IMR-90 (cell line): ENCODE results near the gene CYTH2. TPM values are rescaled to one million over a fixed set of nuclear protein-coding genes. Genes with fewer than 3 reads are reported as not detected.

Source experiments
- ATAC-seq: fragments of 200-7000 bp; cut with Tn5 transposase; 2 replicates; pipeline ENCODE4 v1.9.1; 2020; ENCODE audit warnings: low read depth, mild to moderate bottlenecking, moderate library complexity
- BruUV-seq: library from RNA; stranded (reverse); fragments of 400-500 nt; replicated peaks from 2 replicates; lab custom pipeline; 2021; lab: Mats Ljungman, UMichigan
- CTCF ChIA-PET: fragments of 300-600 bp; formaldehyde crosslinking; extraction: SDS; loops from one replicate; lab custom pipeline; 2021; ENCODE audit warnings: antibody characterized with exemption; lab: Yijun Ruan, JAX
- POLR2A ChIA-PET: fragments of 300-600 bp; sonication (Branson Sonifier 250); formaldehyde crosslinking; loops from one replicate; lab custom pipeline; 2022; ENCODE audit warnings: antibody characterized with exemption; ENCODE audit not compliant: unreplicated experiment; lab: Charles Lee
- DNase-seq: peaks from one replicate; pipeline ENCODE4 v3.0.0; 2013
- H2AFZ ChIP-seq: replicated peaks from 2 replicates; pipeline ENCODE3; 2013; ENCODE audit warnings: low read length, mild to moderate bottlenecking; ENCODE audit not compliant: poor library complexity
- H2AK5ac ChIP-seq: 2 replicates; pipeline ENCODE4 v1.6.1; 2013; ENCODE audit warnings: low read depth, low read length, inconsistent platforms
- H2AK9ac ChIP-seq: replicated peaks from 2 replicates; pipeline ENCODE3; 2013; ENCODE audit warnings: mild to moderate bottlenecking, low read depth, low read length, moderate library complexity; ENCODE audit not compliant: poor library complexity
- H2BK120ac ChIP-seq: 2 replicates; pipeline ENCODE4 v1.6.1; 2013; ENCODE audit warnings: low read depth, low read length, inconsistent platforms
- H2BK15ac ChIP-seq: 3 replicates; pipeline ENCODE4 v1.6.1; 2013; ENCODE audit warnings: low read depth, low read length, inconsistent platforms
- H2BK20ac ChIP-seq: 2 replicates; pipeline ENCODE4 v1.6.1; 2013; ENCODE audit warnings: low read depth, mild to moderate bottlenecking, inconsistent platforms, low read length, moderate library complexity
- H2BK5ac ChIP-seq: 2 replicates; pipeline ENCODE4 v1.6.1; 2013; ENCODE audit warnings: mild to moderate bottlenecking, low read depth, low read length, inconsistent platforms; ENCODE audit not compliant: poor library complexity, severe bottlenecking
- H3K14ac ChIP-seq: replicated peaks from 2 replicates; pipeline ENCODE4 v1.6.1; 2013; ENCODE audit warnings: low read depth, low read length, inconsistent platforms
- H3K18ac ChIP-seq: 2 replicates; pipeline ENCODE4 v1.6.1; 2013; ENCODE audit warnings: low read depth, low read length, control low read depth
- H3K23ac ChIP-seq: 2 replicates; pipeline ENCODE4 v1.6.1; 2013; ENCODE audit warnings: low read depth, low read length, inconsistent platforms
- H3K27ac ChIP-seq: 2 replicates; pipeline ENCODE4 v1.5.1; 2013; ENCODE audit warnings: mild to moderate bottlenecking, control low read depth, low read length; ENCODE audit not compliant: insufficient read depth
- H3K27me3 ChIP-seq: 2 replicates; pipeline ENCODE4 v1.6.1; 2013; ENCODE audit warnings: low read length; ENCODE audit not compliant: control insufficient read depth, insufficient read depth
- H3K36me3 ChIP-seq: 2 replicates; pipeline ENCODE4 v1.6.1; 2013; ENCODE audit warnings: low read length, mixed read lengths; ENCODE audit not compliant: control insufficient read depth, insufficient read depth
- H3K4ac ChIP-seq: 2 replicates; pipeline ENCODE4 v1.6.1; 2013; ENCODE audit warnings: low read depth, low read length, inconsistent platforms
- H3K4me1 ChIP-seq: 2 replicates; pipeline ENCODE4 v1.6.1; 2013; ENCODE audit warnings: low read length, mixed read lengths; ENCODE audit not compliant: control insufficient read depth, insufficient read depth
- H3K4me2 ChIP-seq: 2 replicates; pipeline ENCODE4 v1.6.1; 2013; ENCODE audit warnings: low read depth, mild to moderate bottlenecking, control low read depth, low read length, moderate library complexity
- H3K4me3 ChIP-seq: 2 replicates; pipeline ENCODE4 v1.5.1; 2013; ENCODE audit warnings: low read depth, mild to moderate bottlenecking, control low read depth, low read length, moderate library complexity; ENCODE audit not compliant: insufficient read depth
- H3K56ac ChIP-seq: 2 replicates; pipeline ENCODE4 v1.6.1; 2013; ENCODE audit warnings: low read length, inconsistent platforms; ENCODE audit not compliant: insufficient read depth; ENCODE audit errors: extremely low read depth
- H3K79me1 ChIP-seq, 2 experiments: 2 replicates each; pipeline ENCODE4 v1.6.1; 2013; ENCODE audit warnings: low read length in 2 of 2, inconsistent platforms in 1 of 2, low read depth in 1 of 2
- H3K9ac ChIP-seq: 2 replicates; pipeline ENCODE4 v1.6.1; 2013; ENCODE audit warnings: low read depth, low read length, control low read depth
- H3K9me1 ChIP-seq: 2 replicates; pipeline ENCODE4 v1.6.1; 2013; ENCODE audit warnings: low read length, inconsistent platforms; ENCODE audit not compliant: insufficient read depth
- H3K9me3 ChIP-seq: 2 replicates; pipeline ENCODE4 v1.6.1; 2013; ENCODE audit warnings: low read length; ENCODE audit not compliant: control insufficient read depth, insufficient read depth
- H4K20me1 ChIP-seq: 2 replicates; pipeline ENCODE4 v1.6.1; 2013; ENCODE audit warnings: low read length, inconsistent platforms; ENCODE audit not compliant: insufficient read depth
- H4K5ac ChIP-seq: 2 replicates; pipeline ENCODE4 v1.6.1; 2013; ENCODE audit warnings: mild to moderate bottlenecking, low read depth, low read length, control low read depth
- H4K8ac ChIP-seq, 2 experiments: 2 replicates each; pipeline ENCODE4 v1.6.1; 2013; ENCODE audit warnings: low read depth in 2 of 2, low read length in 2 of 2, control low read depth in 1 of 2, inconsistent platforms in 1 of 2
- H4K91ac ChIP-seq: 2 replicates; pipeline ENCODE4 v1.6.1; 2013; ENCODE audit warnings: low read depth, low read length, inconsistent platforms; ENCODE audit not compliant: insufficient read depth
- BHLHE40 ChIP-seq: fragments of 150-350 bp; IDR thresholded peaks from 2 replicates; pipeline ENCODE4 v1.6.1; 2016; ENCODE audit warnings: mild to moderate bottlenecking, low read depth, low read length
- CEBPB ChIP-seq: IDR thresholded peaks from 2 replicates; pipeline ENCODE4 v1.6.1; 2012; ENCODE audit warnings: low read depth, low read length, improper control_type of control experiment
- CHD1 ChIP-seq: IDR thresholded peaks from 2 replicates; pipeline ENCODE4 v1.6.1; 2012; ENCODE audit warnings: low read depth, low read length, improper control_type of control experiment
- CTCF ChIP-seq: conservative IDR thresholded peaks from 2 replicates; pipeline ENCODE4 v1.5.1; 2012; ENCODE audit warnings: mild to moderate bottlenecking, low read depth, low read length, improper control_type of control experiment
- ELK1 ChIP-seq: fragments of 150-350 bp; IDR thresholded peaks from 2 replicates; pipeline ENCODE4 v1.6.1; 2016; ENCODE audit warnings: low read depth, mild to moderate bottlenecking, low read length, moderate library complexity, borderline replicate concordance
- FOS ChIP-seq: fragments of 150-350 bp; IDR thresholded peaks from 2 replicates; pipeline ENCODE4 v1.6.1; 2016; ENCODE audit warnings: low read depth, low read length
- MAFK ChIP-seq: IDR thresholded peaks from 2 replicates; pipeline ENCODE4 v1.6.1; 2012; ENCODE audit warnings: low read depth, low read length, improper control_type of control experiment
- MAZ ChIP-seq: IDR thresholded peaks from 2 replicates; pipeline ENCODE4 v1.6.1; 2012; ENCODE audit warnings: low read depth, mild to moderate bottlenecking, low read length, improper control_type of control experiment, moderate library complexity, borderline replicate concordance
- MXI1 ChIP-seq: IDR thresholded peaks from 2 replicates; pipeline ENCODE4 v1.6.1; 2012; ENCODE audit warnings: low read depth, mild to moderate bottlenecking, low read length, moderate library complexity, borderline replicate concordance
- NFE2L2 ChIP-seq: fragments of 150-350 bp; IDR thresholded peaks from 2 replicates; pipeline ENCODE4 v1.6.1; 2016; ENCODE audit warnings: low read depth, mild to moderate bottlenecking, low read length
- POLR2A ChIP-seq: IDR thresholded peaks from 2 replicates; pipeline ENCODE4 v1.6.1; 2012; ENCODE audit warnings: mild to moderate bottlenecking, low read depth, low read length
- RAD21 ChIP-seq: IDR thresholded peaks from 2 replicates; pipeline ENCODE4 v1.6.1; 2012; ENCODE audit warnings: low read length, improper control_type of control experiment
- RCOR1 ChIP-seq: IDR thresholded peaks from 2 replicates; pipeline ENCODE4 v1.6.1; 2012; ENCODE audit warnings: mild to moderate bottlenecking, low read length, improper control_type of control experiment; ENCODE audit not compliant: insufficient replicate concordance
- SMC3 ChIP-seq: fragments of 150-350 bp; IDR thresholded peaks from 2 replicates; pipeline ENCODE4 v1.6.1; 2016; ENCODE audit warnings: low read depth, mild to moderate bottlenecking, antibody characterized with exemption, low read length, moderate library complexity
- USF2 ChIP-seq: fragments of 150-350 bp; IDR thresholded peaks from 2 replicates; pipeline ENCODE4 v1.6.1; 2017; ENCODE audit warnings: mild to moderate bottlenecking, antibody characterized with exemption, low read length, low read depth
- WGBS, 2 experiments: methylation state at CpG; one replicate each; pipeline versions ENCODE4 v1.1.5 to v1.1.7; 2013; ENCODE audit warnings: missing lambda C conversion rate in 2 of 2; ENCODE audit not compliant: insufficient read length in 1 of 2; ENCODE audit errors: extremely low coverage in 2 of 2; 5-methylcytosine and 5-hydroxymethylcytosine counted together
- dilution Hi-C: fragments of 300-500 bp; cut with HindIII; formaldehyde crosslinking; loops from one replicate; pipeline ENCODE4 v1.14.3; 2018; ENCODE audit warnings: low sequenced_read_pairs; ENCODE audit not compliant: unreplicated experiment
- in situ Hi-C: fragments of 300-500 bp; cut with MboI; formaldehyde crosslinking; loops from 3 replicates; pipeline ENCODE4 v1.14.3; 2019; ENCODE audit warnings: low sequenced_read_pairs, inconsistent platforms, mixed read lengths
- intact Hi-C: fragments of 100-400 bp; cut with micrococcal nuclease; formaldehyde crosslinking; loops from 2 replicates; pipeline ENCODE4 v1.10.0; 2022
- polyA plus RNA-seq, 3 experiments: library from polyadenylated mRNA; depleted of rRNA; stranded (reverse); fragments of >200 nt; gene quantifications; 2 replicates each; pipeline ENCODE4 v1.2.3, GENCODE V29; 2012; ENCODE audit warnings: low replicate concordance in 1 of 3
- total RNA-seq: library from RNA; depleted of rRNA; stranded (reverse); fragments of >200 nt; gene quantifications from 2 replicates; pipeline ENCODE4 v1.2.3, GENCODE V29; 2012

CYTH2 gene
- total and polyA plus RNA-seq, 2 of the 4 experiments (the other 2 are of a cell fraction), result 35.8 to 62.0 TPM

GRCh38 chr19:48524221-48524620, 55.1 kb downstream of the CYTH2 start:
- Histone ChIP-seq H2AFZ (no peak overlapping the region), H3K9ac (no peak overlapping the region), H2BK20ac (no peak overlapping the region), H3K27me3 (no peaks in the 10 kb centered on the region; the same call in 1 of the 2 replicates), H2BK5ac (no peak overlapping the region), H3K4me2 (no peak overlapping the region), H2BK120ac (no peak overlapping the region), H2BK15ac (no peak overlapping the region), H4K20me1 (no peaks in the 10 kb centered on the region), H4K8ac (no peak overlapping the region), H3K23ac (no peak overlapping the region), H4K91ac (no peak overlapping the region), H3K18ac (no peak overlapping the region), H3K4ac (no peak overlapping the region), H3K27ac (no peak overlapping the region), H3K36me3 (no peaks in the 10 kb centered on the region), H3K14ac (no peak overlapping the region), H3K9me1 (no peaks in the 10 kb centered on the region), H3K79me1 (no peaks in the 10 kb centered on the region), H3K4me3 (no peak overlapping the region), H3K9me3 (peaks cover 17% of the 10 kb centered on the region), H3K4me1 (no peaks in the 10 kb centered on the region), H4K5ac (no peak overlapping the region), H2AK5ac (no peak overlapping the region), H3K56ac (no peak overlapping the region), H2AK9ac (no peak overlapping the region)
- dilution Hi-C loops, result no loop called here
- CTCF ChIA-PET, result no interaction called here
- no peak for TF ChIP-seq CHD1
- no peak for TF ChIP-seq ELK1
- TF ChIP-seq MAZ, result no peak
- no peak for TF ChIP-seq CTCF
- TF ChIP-seq BHLHE40, result no peak
- TF ChIP-seq USF2, result no peak
- no peak for TF ChIP-seq MXI1
- no peak for TF ChIP-seq RCOR1
- TF ChIP-seq RAD21, result no peak
- TF ChIP-seq MAFK, result no peak
- TF ChIP-seq SMC3, result no peak
- TF ChIP-seq NFE2L2, result no peak
- no peak for TF ChIP-seq CEBPB
- TF ChIP-seq FOS, result no peak
- no peak for TF ChIP-seq POLR2A
- in situ Hi-C loops, result no loop called here
- POLR2A ChIA-PET, result no interaction called here
- ATAC-seq (no peak), DNase-seq (no peak)
- WGBS, 2 experiments, result no CpG with 5 or more reads among the region's 2 CpGs
- intact Hi-C loops, result no loop called here
- no TSS peak for BruUV-seq
